Adrenal gland (tissue), 5 donors: Measurements from ENCODE around the gene CEP83.

Experiments
- CTCF ChIP-seq, 6 experiments: fragments of 450-650 bp in 4 of 6; fragments of 200-600 bp in 2 of 6; sonication (generic) in 1 of 6; IDR thresholded peaks; 1 replicate in 5 of 6; 2 replicates in 1 of 6; pipeline versions ENCODE4 v1.5.1 to v1.8.0; 2016 to 2021; ENCODE audit warnings: antibody characterized with exemption in 6 of 6, mild to moderate bottlenecking in 2 of 6, moderate library complexity in 1 of 6
- POLR2A ChIP-seq, 2 donors: fragments of 450-650 bp; IDR thresholded peaks; one replicate each; pipeline ENCODE4 v1.6.1; 2017; ENCODE audit warnings: antibody characterized with exemption in 2 of 2, mild to moderate bottlenecking in 2 of 2, moderate library complexity in 1 of 2
- donor health status: DM: no; HTN: no; CAD: no.

GRCh38 chr12:94336211-94336925 lies 123.3 kb downstream of the CEP83 start:
- TF ChIP-seq CTCF (IDR thresholded peaks at IDR 0.05) (no peak), POLR2A (IDR thresholded peaks at IDR 0.05) (no peak)
